ENCODE measurements around the gene FOXJ1.

FOXJ1 gene

GRCh38 chr17:76159157-76159556 is 18.1 kb upstream of the FOXJ1 start:
- DNase-seq = no peak

- DNase-seq = no peak
Observed at GRCh38 chr17:76157759-76158158, 16.7 kb upstream of the FOXJ1 start.

GRCh38 chr17:76156662-76156991 is 15.6 kb upstream of the FOXJ1 start:
- no peak for DNase-seq

GRCh38 chr17:76155988-76156661 is 15.1 kb upstream of the FOXJ1 start:
- no peak for DNase-seq

- DNase-seq = no peak
Observed at GRCh38 chr17:76154936-76155845, 14.1 kb upstream of the FOXJ1 start.

- DNase-seq = no peak
Observed at GRCh38 chr17:76154292-76154691, 13.2 kb upstream of the FOXJ1 start.

GRCh38 chr17:76153640-76154039 is 12.6 kb upstream of the FOXJ1 start:
- no peak for DNase-seq

- no peak for DNase-seq
Observed at GRCh38 chr17:76153202-76153601, 12.2 kb upstream of the FOXJ1 start.

- no peak for DNase-seq
Observed at GRCh38 chr17:76152591-76152990, 11.5 kb upstream of the FOXJ1 start.

GRCh38 chr17:76151896-76152454 is 10.9 kb upstream of the FOXJ1 start:
- DNase-seq = no peak

GRCh38 chr17:76150712-76151622 is 9.9 kb upstream of the FOXJ1 start:
- no peak for DNase-seq

- DNase-seq = no peak
Observed at GRCh38 chr17:76149214-76149613, 8.2 kb upstream of the FOXJ1 start.

- no peak for DNase-seq
Observed at GRCh38 chr17:76148015-76148326, 6.9 kb upstream of the FOXJ1 start.

GRCh38 chr17:76147211-76148014 is 6.4 kb upstream of the FOXJ1 start:
- DNase-seq = peak; percentile 34

GRCh38 chr17:76146053-76146851 is 5.2 kb upstream of the FOXJ1 start:
- DNase-seq = no peak

GRCh38 chr17:76145231-76146052 is 4.4 kb upstream of the FOXJ1 start:
- no peak for DNase-seq

GRCh38 chr17:76142585-76143041 is 1.6 kb upstream of the FOXJ1 start:
- no peak for DNase-seq

- DNase-seq = peak; percentile 68
Observed at GRCh38 chr17:76142039-76142584, 1.1 kb upstream of the FOXJ1 start.

- DNase-seq = no peak
Observed at GRCh38 chr17:76140661-76141211, 309 bp downstream of the FOXJ1 start.
